Ovary (tissue), 9 donors: Measurements from ENCODE around the gene SLC6A6. TPM values are rescaled to one million over a fixed set of nuclear protein-coding genes. Genes with fewer than 3 reads are reported as not detected.
A peak's percentile ranks its signal among the peaks of the same experiment; 100 is the strongest.

Source experiments
- DNase-seq, 5 donors: peaks; one replicate each; pipeline ENCODE4 v3.0.0-alpha.2; 2019 to 2020
- H3K27ac ChIP-seq, 2 donors: fragments of 200-600 bp; one replicate each; pipeline versions ENCODE4 v1.5.1 to v1.8.0; 2019 to 2022
- H3K27me3 ChIP-seq: fragments of 200-600 bp; one replicate; pipeline ENCODE4 v1.8.0; 2022
- H3K36me3 ChIP-seq: fragments of 200-600 bp; sonication (generic); one replicate; pipeline ENCODE4 v1.5.1; 2019
- H3K4me1 ChIP-seq: one replicate; pipeline ENCODE4 v1.8.1; 2013; ENCODE audit warnings: mild to moderate bottlenecking, moderate library complexity; ENCODE audit not compliant: insufficient read depth
- H3K4me3 ChIP-seq: fragments of 200-600 bp; sonication (generic); one replicate; pipeline ENCODE4 v1.5.1; 2017
- H3K9me3 ChIP-seq, 2 donors: fragments of 200-600 bp in 1 of 2; sonication (generic) in 1 of 2; one replicate each; pipeline versions ENCODE4 v1.5.1 to v1.8.1; 2013 to 2019; ENCODE audit warnings: mild to moderate bottlenecking in 1 of 2, moderate library complexity in 1 of 2
- EP300 ChIP-seq: sonication (generic); formaldehyde crosslinking; IDR thresholded peaks from one replicate; pipeline ENCODE4 v1.6.1; 2017; ENCODE audit warnings: antibody characterized with exemption
- POLR2A ChIP-seq: fragments of 450-650 bp; IDR thresholded peaks from one replicate; pipeline ENCODE4 v1.6.1; 2017; ENCODE audit warnings: antibody characterized with exemption, mild to moderate bottlenecking, moderate library complexity
- WGBS, 3 donors: extraction: QIAGEN DNeasy Blood & Tissue Kit in 1 of 3; methylation state at CpG; one replicate each; pipeline versions ENCODE4 v1.1.5 to v1.1.7; 2013 to 2017; 5-methylcytosine and 5-hydroxymethylcytosine counted together
- intact Hi-C, 4 donors: fragments of 100-400 bp; cut with DNase I; formaldehyde crosslinking; loops; one replicate each; pipeline versions ENCODE4 v1.11.0 to v1.15.1; 2022 to 2023
- polyA plus RNA-seq, 2 donors: library from polyadenylated mRNA; stranded (reverse); fragments of 200-250 nt in 1 of 2; fragments of 350-450 nt in 1 of 2; fragmentation: Illumina TruSeq in 1 of 2; extraction: RNeasy Lipid Tissue Mini Kit (QIAGEN cat#74804) in 1 of 2; gene quantifications; one replicate each; pipeline ENCODE4 v1.2.3, GENCODE V29; 2013 to 2014
- total RNA-seq, 7 donors: library from RNA; depleted of rRNA in 2 of 7; stranded (reverse); fragments of >200 nt in 2 of 7; fragmentation: NEBNext Ultra II Directional in 3 of 7; extraction: Animal tissue kit (Norgen Biotek cat#: 25700) in 3 of 7; gene quantifications; one replicate each; pipeline versions ENCODE4 v1.1.0 to v1.2.4, GENCODE V29; 2016 to 2023
- TF ChIP-seq, protein P1 (sequence below), 3 donors: fragments of 450-650 bp in 2 of 3; fragments of 200-600 bp in 1 of 3; IDR thresholded peaks; one replicate each; pipeline versions ENCODE4 v1.5.1 to v1.8.0; 2016 to 2022; ENCODE audit warnings: antibody characterized with exemption in 3 of 3, mild to moderate bottlenecking in 1 of 3
- donor health status: DM: no; HTN: no; CAD: no; lungs with moderate emphysema.
- donor health status: DM: no; HTN: no; CAD: no.
- donor health status: Bipolar disorder and iron deficiency.
- donor health status: DM: yes; HTN: yes; CAD: no.
- donor health status: DM: no; HTN: no; CAD: no.
- donor health status: DM: yes; HTN: yes; CAD: no.

SLC6A6 gene
- total and polyA plus RNA-seq, 9 donors = 32.5 to 141 (median 80.5) TPM

DNA sequence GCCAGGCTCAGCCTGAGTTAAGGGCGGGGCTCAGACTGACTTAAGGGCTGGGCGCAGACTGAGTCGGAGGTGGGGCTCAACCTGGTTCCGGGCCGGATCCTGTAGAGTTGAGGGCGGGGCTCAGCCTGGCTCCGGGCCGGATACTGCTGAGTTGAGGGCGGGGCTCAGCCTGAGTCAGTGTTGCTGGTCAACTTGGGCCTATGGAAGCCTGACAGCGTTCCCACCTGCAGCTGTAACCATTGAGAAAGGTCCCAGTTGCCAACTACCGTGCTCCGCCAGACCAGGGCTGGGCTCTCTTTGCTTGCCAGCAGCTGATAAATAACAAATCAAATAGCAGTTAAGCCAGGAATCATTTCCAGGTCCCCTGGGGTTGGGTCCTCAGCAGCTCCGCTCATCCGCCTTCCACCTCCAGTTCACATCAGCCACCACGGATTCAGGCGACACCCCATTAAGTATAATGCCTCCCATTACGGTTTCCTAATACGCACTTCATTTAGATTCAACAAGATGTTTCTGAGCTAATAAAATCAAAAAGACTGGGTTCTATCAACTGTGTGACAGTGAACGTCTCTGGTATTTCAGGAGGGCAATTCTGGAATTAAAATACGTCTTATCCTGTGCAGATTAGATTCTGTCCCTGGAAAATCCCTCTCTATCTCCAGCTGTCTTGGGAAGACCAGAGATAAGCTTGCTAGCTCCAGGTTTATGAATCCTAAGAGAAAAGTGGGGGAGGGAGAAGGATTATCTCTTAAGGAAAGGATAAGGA lies 130.5 kb downstream of the SLC6A6 start:
- TF ChIP-seq, protein P1, sequence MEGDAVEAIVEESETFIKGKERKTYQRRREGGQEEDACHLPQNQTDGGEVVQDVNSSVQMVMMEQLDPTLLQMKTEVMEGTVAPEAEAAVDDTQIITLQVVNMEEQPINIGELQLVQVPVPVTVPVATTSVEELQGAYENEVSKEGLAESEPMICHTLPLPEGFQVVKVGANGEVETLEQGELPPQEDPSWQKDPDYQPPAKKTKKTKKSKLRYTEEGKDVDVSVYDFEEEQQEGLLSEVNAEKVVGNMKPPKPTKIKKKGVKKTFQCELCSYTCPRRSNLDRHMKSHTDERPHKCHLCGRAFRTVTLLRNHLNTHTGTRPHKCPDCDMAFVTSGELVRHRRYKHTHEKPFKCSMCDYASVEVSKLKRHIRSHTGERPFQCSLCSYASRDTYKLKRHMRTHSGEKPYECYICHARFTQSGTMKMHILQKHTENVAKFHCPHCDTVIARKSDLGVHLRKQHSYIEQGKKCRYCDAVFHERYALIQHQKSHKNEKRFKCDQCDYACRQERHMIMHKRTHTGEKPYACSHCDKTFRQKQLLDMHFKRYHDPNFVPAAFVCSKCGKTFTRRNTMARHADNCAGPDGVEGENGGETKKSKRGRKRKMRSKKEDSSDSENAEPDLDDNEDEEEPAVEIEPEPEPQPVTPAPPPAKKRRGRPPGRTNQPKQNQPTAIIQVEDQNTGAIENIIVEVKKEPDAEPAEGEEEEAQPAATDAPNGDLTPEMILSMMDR (IDR thresholded peaks at IDR 0.05) = no peak
- TF ChIP-seq POLR2A (no peak), EP300 (no peak)
- Histone ChIP-seq H3K36me3 (no peaks in the 10 kb centered on the region), H3K4me3 (no peak overlapping the region), H3K27ac (peak overlapping the region in 1 of 2 donors; percentile 9), H3K4me1 (peaks cover 14% of the 10 kb centered on the region), H3K9me3 (no peaks in the 10 kb centered on the region), H3K27me3 (no peaks in the 10 kb centered on the region)
- 53 to 60% (median 59%) methylated on average over 20 of the region's 20 CpGs for WGBS, 3 donors
- intact Hi-C loops = no loop called here
- DNase-seq = peak in 2 of 5 donors; percentile 48 to 53

DNA sequence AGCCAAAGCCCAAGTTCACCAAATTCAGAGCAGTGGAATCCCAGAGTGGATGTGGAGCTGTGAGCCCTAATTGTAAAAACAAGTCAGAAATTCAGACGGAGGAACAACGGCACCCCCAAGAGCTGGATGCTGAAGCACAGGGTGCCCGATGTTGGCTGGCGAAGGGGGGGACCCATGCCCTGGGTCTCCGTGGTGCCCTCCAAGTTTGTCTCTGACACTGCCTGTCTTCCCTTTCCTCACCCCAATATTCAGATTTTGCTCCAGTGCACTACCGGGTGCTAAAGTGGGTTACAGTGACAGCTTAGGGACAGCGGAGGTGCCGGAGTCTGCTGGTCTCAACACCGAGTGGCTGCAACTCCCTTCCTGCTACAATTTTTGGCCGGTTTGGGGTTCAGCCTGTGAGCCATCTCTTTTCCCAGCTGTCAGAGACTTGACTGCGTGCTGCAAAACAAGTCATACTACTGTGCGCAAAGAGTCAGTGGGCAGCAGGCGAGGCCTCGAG lies 131.1 kb downstream of the SLC6A6 start:
- no peaks in the 10 kb centered on the region for H3K36me3 ChIP-seq
- peaks cover 14% of the 10 kb centered on the region for H3K4me1 ChIP-seq
- intact Hi-C loops = no loop called here
- H3K9me3 ChIP-seq = no peaks in the 10 kb centered on the region
- TF ChIP-seq, protein P1 (IDR thresholded peaks at IDR 0.05) = no peak
- TF ChIP-seq POLR2A (no peak), EP300 (no peak)
- no peak for DNase-seq
- no peak overlapping the region for H3K4me3 ChIP-seq
- H3K27ac ChIP-seq = peak overlapping the region in 1 of 2 donors; percentile 9
- 67 to 74% (median 72%) methylated on average over 14 of the region's 14 CpGs for WGBS, 3 donors
- no peaks in the 10 kb centered on the region for H3K27me3 ChIP-seq

DNA sequence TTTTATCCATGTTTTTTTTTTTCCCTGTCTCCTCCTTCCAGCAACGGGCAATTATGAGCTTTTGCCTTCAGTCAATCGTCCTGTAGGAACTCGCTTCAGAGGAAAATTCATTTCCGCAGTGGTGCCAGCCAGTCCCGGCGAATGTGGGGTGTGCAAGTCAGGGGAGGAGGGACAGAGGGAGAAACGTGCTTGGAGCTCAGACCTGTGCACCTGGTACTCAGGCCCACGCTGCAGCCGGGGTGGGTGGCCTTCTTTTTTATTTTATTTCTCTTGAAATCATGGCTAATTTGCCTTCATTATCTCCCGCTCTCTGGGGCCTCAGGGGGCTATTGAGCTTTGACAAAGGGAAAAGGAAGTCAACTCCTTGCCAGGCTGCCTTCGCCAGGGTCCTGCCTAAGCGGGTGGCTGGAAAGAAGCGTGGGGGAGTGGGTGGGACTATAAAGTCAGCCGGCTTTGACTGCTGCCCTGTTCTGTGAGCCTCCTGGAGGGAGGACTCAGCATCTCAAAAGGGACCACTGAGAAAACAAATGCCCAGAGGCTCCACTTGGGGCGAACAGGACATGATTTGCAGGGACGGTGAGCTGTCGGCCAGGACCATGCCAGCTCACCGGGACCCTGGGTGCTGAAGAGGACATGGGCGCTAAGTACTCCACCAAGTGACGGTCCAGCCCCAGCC lies 132.2 kb downstream of the SLC6A6 start:
- no peak overlapping the region for H3K27ac ChIP-seq
- 22 to 31% (median 29%) methylated on average over 20 of the region's 20 CpGs for WGBS, 3 donors
- intact Hi-C loops = loop anchor here in 1 of 4 donors (5.0 kb wide), 1 partner anchor 647 kb away; no protein-coding TSS in a partner anchor
- peaks cover 14% of the 10 kb centered on the region for H3K4me1 ChIP-seq
- TF ChIP-seq, protein P1 (IDR thresholded peaks at IDR 0.05) = no peak
- no peak for TF ChIP-seq EP300
- H3K9me3 ChIP-seq = no peaks in the 10 kb centered on the region
- no peaks in the 10 kb centered on the region for H3K27me3 ChIP-seq
- no peak for DNase-seq
- H3K36me3 ChIP-seq = no peaks in the 10 kb centered on the region
- H3K4me3 ChIP-seq = no peak overlapping the region

DNA sequence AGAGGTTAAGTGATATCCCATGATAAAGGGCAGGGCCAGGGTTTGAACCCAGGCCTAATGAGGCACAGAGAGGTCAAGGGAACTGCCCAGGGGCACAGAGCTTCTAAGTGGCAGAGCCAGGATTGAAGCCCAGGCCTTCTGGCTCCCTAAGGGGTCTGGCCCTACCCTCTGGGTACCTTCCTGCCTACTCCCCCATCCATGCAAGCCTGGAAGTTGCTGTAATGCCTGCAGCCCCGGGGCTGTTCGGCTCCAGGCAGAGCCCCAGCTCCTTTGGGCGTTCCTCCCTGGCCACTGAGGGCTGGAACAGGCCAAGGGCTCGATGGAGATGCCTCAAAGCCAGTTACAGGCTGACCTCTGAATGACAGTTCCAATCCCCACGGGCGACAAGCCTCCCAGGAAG lies 133.2 kb downstream of the SLC6A6 start:
- intact Hi-C loops = loop anchor here in 1 of 4 donors (5.0 kb wide), 1 partner anchor 648 kb away; no protein-coding TSS in a partner anchor
- H3K4me3 ChIP-seq = no peak overlapping the region

More for the DNA sequence above, 133.2 kb downstream of the SLC6A6 start:
- H3K9me3 ChIP-seq = no peaks in the 10 kb centered on the region
- peaks cover 14% of the 10 kb centered on the region for H3K4me1 ChIP-seq
- TF ChIP-seq POLR2A (no peak), EP300 (no peak)
- TF ChIP-seq, protein P1 (IDR thresholded peaks at IDR 0.05) = no peak
- DNase-seq = no peak
- no peaks in the 10 kb centered on the region for H3K36me3 ChIP-seq
- 75 to 83% (median 81%) methylated on average over 6 of the region's 6 CpGs for WGBS, 3 donors
- H3K27me3 ChIP-seq = no peaks in the 10 kb centered on the region
- no peak overlapping the region for H3K27ac ChIP-seq
